DND-41 (cell line): Measurements from ENCODE around the gene RBAK.

Experiments
- ATAC-seq: fragments of 200-7000 bp; cut with Tn5 transposase; 3 replicates; pipeline ENCODE4 v1.9.1; 2021; ENCODE audit warnings: low read depth; ENCODE audit not compliant: insufficient read depth
- DNase-seq: peaks from one replicate; pipeline ENCODE4 v3.0.0-alpha.2; 2020
- H2AFZ ChIP-seq: 2 replicates; pipeline ENCODE4 v1.6.0; 2012; ENCODE audit warnings: low read depth, low read length
- H3K27ac ChIP-seq: 2 replicates; pipeline ENCODE4 v1.5.1; 2012; ENCODE audit warnings: low read length, inconsistent platforms
- H3K27me3 ChIP-seq: fragments of 200-600 bp; sonication (generic); 2 replicates; pipeline ENCODE4 v1.6.0; 2012; ENCODE audit warnings: low read length, mild to moderate bottlenecking, inconsistent platforms; ENCODE audit not compliant: insufficient read depth, poor library complexity
- H3K36me3 ChIP-seq: 2 replicates; pipeline ENCODE4 v1.5.1; 2012; ENCODE audit warnings: low read length, inconsistent platforms; ENCODE audit not compliant: insufficient read depth
- H3K4me1 ChIP-seq: 2 replicates; pipeline ENCODE4 v1.5.1; 2012; ENCODE audit warnings: mild to moderate bottlenecking, low read length; ENCODE audit not compliant: insufficient read depth
- H3K4me2 ChIP-seq: 2 replicates; pipeline ENCODE4 v1.6.0; 2012; ENCODE audit warnings: mild to moderate bottlenecking, moderate library complexity, low read length, inconsistent platforms; ENCODE audit not compliant: insufficient read depth
- H3K4me3 ChIP-seq, 2 experiments: fragments of 200-600 bp in 1 of 2; shearing (Covaris generic) in 1 of 2; 2 replicates each; pipeline ENCODE4 v1.5.1; 2012 to 2016; ENCODE audit warnings: inconsistent platforms in 2 of 2, low read length in 2 of 2, mild to moderate bottlenecking in 2 of 2, low read depth in 1 of 2, moderate library complexity in 1 of 2
- H3K79me2 ChIP-seq: 2 replicates; pipeline ENCODE4 v1.6.0; 2012; ENCODE audit warnings: low read length, inconsistent platforms; ENCODE audit not compliant: insufficient read depth
- H3K9ac ChIP-seq: 2 replicates; pipeline ENCODE4 v1.6.0; 2012; ENCODE audit warnings: low read depth, mild to moderate bottlenecking, inconsistent platforms, low read length, moderate library complexity
- H3K9me3 ChIP-seq: 2 replicates; pipeline ENCODE4 v1.5.1; 2012; ENCODE audit warnings: low read length, moderate library complexity, mild to moderate bottlenecking, inconsistent platforms; ENCODE audit not compliant: insufficient read depth, severe bottlenecking
- H4K20me1 ChIP-seq: 2 replicates; pipeline ENCODE4 v1.6.0; 2012; ENCODE audit warnings: low read length; ENCODE audit not compliant: insufficient read depth
- CTCF ChIP-seq: IDR thresholded peaks from 2 replicates; pipeline ENCODE4 v1.5.1; 2012; ENCODE audit warnings: borderline replicate concordance, low read length, moderate library complexity, mild to moderate bottlenecking; ENCODE audit not compliant: poor library complexity, severe bottlenecking; ENCODE audit errors: extremely low read depth
- EZH2 ChIP-seq: IDR thresholded peaks from 3 replicates; pipeline ENCODE4 v1.6.1; 2012; ENCODE audit warnings: borderline replicate concordance, low read depth, mild to moderate bottlenecking, moderate library complexity, low read length, inconsistent platforms; ENCODE audit not compliant: severe bottlenecking

RBAK gene

GRCh38 chr7:5045558-5046396 is at the start of gene RBAK:
Gene RBAK (plus strand): TSS chr7:5045860. CDS start chr7:5048077, 2,217 bp downstream.
- TF ChIP-seq EZH2 (no peak), CTCF (no peak)
- Histone ChIP-seq H3K27me3 (no peaks in the 10 kb centered on the region), H3K79me2 (peaks cover 38% of the 10 kb centered on the region), H3K4me1 (peaks cover 31% of the 10 kb centered on the region), H4K20me1 (peaks cover 4% of the 10 kb centered on the region; the same call in 1 of the 2 replicates), H3K27ac (peak within 1 kb of the TSS; percentile 92), H3K9me3 (peaks cover 8% of the 10 kb centered on the region), H3K4me2 (peak within 1 kb of the TSS; percentile 76), H2AFZ (peak within 1 kb of the TSS; percentile 86), H3K36me3 (peaks cover 33% of the 10 kb centered on the region), H3K9ac (peak within 1 kb of the TSS; percentile 96), H3K4me3 (peak within 1 kb of the TSS; percentile 76 to 82)
- ATAC-seq, result peak; percentile 99
- DNase-seq, result peak; percentile 95

- Histone ChIP-seq H3K9ac (no peak overlapping the region), H3K36me3 (peaks cover 81% of the 10 kb centered on the region)
- ATAC-seq, result no peak
Observed at GRCh38 chr7:4996696-4997222, 48.9 kb upstream of the RBAK start.

DNA sequence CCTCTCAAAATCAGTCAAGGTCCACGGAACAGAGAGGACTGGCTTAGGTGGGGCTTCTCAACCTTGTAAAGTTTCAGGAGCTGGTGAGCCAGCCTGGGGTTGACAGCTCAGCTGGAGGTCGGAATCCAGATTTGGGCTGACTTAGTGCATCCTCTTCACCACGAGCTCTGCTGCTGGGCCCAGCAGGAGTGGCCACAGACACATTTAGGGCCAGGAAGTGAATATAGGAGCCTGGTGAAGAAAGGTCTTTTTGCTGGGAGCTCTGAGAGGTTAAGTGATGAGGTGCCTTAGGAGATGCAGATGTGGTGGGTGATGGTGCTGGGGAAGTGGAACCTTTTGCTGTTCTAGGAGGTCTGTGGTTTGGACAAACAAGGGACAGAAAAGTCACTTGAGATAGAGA is 47.4 kb upstream of the RBAK start:
- Histone ChIP-seq H3K79me2 (no peaks in the 10 kb centered on the region; the same call in 1 of the 2 replicates), H3K36me3 (peaks cover 67% of the 10 kb centered on the region), H3K27ac (no peak overlapping the region), H3K9me3 (no peaks in the 10 kb centered on the region), H3K4me1 (no peaks in the 10 kb centered on the region), H3K4me2 (no peak overlapping the region), H3K4me3 (no peak overlapping the region), H2AFZ (no peak overlapping the region), H3K9ac (no peak overlapping the region), H3K27me3 (no peaks in the 10 kb centered on the region), H4K20me1 (peaks cover 14% of the 10 kb centered on the region)
- TF ChIP-seq CTCF, result no peak
- TF ChIP-seq EZH2, result no peak
- no peak for DNase-seq
- ATAC-seq, result no peak

More at GRCh38 chr7:4996696-4997222, 48.9 kb upstream of the RBAK start:
- no peak for DNase-seq
- Histone ChIP-seq H2AFZ (no peak overlapping the region), H4K20me1 (peaks cover 14% of the 10 kb centered on the region), H3K9me3 (no peaks in the 10 kb centered on the region), H3K4me3 (no peak overlapping the region), H3K79me2 (no peaks in the 10 kb centered on the region; the same call in 1 of the 2 replicates), H3K4me2 (no peak overlapping the region), H3K27ac (no peak overlapping the region), H3K27me3 (no peaks in the 10 kb centered on the region), H3K4me1 (no peaks in the 10 kb centered on the region)
- TF ChIP-seq CTCF, result no peak
- TF ChIP-seq EZH2, result no peak
